ENCODE measurements around the gene ALPP.
"Not testable (repeated sequence)": the region's sequence is repeated elsewhere in the genome, so short reads cannot be mapped to it uniquely, and the experiment has no call there.

Gene ALPP

DNA sequence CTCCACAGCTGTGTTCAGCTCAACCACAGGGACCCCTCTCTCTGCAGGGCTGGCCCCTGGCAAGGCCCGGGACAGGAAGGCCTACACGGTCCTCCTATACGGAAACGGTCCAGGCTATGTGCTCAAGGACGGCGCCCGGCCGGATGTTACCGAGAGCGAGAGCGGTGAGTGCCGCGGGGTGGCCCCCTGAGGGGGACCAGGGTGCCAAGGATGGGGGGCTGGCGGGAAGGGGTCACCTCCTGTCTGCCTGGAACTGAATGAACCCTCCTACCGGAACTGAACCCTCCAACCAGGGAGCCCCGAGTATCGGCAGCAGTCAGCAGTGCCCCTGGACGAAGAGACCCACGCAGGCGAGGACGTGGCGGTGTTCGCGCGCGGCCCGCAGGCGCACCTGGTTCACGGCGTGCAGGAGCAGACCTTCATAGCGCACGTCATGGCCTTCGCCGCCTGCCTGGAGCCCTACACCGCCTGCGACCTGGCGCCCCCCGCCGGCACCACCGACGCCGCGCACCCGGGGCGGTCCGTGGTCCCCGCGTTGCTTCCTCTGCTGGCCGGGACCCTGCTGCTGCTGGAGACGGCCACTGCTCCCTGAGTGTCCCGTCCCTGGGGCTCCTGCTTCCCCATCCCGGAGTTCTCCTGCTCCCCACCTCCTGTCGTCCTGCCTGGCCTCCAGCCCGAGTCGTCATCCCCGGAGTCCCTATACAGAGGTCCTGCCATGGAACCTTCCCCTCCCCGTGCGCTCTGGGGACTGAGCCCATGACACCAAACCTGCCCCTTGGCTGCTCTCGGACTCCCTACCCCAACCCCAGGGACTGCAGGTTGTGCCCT lies 2.9 kb downstream of the ALPP start:
- DNase-seq (ENCODE audit: low read depth): not testable (repeated sequence)

DNA sequence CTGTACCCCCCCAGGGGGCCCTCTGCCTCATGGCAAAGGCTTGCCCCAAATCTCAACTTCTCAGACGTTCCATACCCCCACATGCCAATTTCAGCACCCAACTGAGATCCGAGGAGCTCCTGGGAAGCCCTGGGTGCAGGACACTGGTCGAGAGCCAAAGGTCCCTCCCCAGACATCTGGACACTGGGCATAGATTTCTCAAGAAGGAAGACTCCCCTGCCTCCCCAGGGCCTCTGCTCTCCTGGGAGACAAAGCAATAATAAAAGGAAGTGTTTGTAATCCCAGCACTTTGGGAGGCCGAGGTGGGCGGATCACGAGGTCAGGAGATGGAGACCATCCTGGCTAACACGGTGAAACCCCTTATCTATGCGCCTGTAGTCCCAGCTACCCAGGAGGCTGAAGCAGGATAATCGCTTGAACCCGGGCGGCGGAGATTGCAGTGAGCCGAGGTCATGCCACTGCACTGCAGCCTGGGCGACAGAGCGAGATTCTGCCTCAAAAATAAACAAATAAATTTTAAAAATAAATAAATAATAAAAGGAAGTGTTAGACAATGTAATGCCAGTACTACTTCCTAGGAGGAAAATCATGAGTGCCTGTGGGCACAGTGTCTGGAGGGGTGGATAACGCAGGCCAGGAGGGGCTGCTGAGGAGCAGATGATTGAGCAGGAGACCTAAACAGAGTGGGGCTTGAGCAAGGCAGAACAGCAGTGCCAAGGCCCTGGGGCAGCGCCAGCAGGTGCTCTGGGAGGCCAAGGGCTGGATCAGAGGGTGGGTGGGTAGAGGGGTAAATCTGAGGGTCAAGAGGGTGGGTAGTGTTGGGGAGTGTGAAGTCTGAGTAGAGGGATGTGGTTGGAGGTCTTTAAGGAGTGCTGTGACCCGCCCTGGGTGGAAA lies 4.0 kb downstream of the ALPP start:
- no peak for DNase-seq (ENCODE audit: low read depth)

DNA sequence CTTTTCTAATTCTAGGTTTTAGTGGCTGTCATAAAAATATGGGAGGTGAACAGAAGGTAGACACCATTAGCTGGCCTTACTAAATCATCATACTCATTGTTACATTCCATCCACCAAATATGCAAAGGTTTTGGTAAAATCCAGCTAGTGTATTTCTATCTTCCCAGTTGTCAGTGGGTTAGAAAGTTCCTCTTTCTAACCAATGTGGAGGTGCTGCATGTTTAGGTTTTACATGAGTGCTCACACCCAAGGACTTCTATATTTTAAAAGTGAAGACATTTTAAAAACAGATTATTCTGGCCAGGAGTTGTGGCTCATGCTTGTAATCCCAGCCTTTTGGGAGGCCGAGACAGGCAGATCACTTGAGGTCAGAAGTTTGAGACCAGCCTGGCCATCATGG lies 5.9 kb downstream of the ALPP start:
- DNase-seq (ENCODE audit: low read depth): no peak

DNA sequence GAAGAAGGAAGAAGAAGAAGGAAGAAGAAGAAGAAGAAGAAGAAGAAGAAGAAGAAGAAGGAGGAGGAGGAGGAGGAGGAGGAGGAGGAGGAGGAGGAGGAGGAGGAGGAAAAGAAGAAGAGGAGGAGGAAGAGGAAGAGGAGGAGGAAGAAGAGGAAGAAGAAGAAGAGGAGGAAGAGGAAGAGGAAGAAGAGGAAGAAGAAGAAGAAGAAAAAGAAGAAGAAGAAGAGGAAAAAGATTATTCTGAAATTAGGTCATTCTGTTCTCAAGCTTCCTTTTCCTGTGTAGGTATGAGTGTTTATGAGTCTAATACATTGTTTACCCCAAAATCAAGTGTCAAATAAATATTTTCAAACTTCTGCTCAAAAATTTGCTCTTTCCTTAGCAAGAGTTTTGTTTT lies 6.5 kb downstream of the ALPP start:
- DNase-seq (ENCODE audit: low read depth): not testable (repeated sequence)

DNA sequence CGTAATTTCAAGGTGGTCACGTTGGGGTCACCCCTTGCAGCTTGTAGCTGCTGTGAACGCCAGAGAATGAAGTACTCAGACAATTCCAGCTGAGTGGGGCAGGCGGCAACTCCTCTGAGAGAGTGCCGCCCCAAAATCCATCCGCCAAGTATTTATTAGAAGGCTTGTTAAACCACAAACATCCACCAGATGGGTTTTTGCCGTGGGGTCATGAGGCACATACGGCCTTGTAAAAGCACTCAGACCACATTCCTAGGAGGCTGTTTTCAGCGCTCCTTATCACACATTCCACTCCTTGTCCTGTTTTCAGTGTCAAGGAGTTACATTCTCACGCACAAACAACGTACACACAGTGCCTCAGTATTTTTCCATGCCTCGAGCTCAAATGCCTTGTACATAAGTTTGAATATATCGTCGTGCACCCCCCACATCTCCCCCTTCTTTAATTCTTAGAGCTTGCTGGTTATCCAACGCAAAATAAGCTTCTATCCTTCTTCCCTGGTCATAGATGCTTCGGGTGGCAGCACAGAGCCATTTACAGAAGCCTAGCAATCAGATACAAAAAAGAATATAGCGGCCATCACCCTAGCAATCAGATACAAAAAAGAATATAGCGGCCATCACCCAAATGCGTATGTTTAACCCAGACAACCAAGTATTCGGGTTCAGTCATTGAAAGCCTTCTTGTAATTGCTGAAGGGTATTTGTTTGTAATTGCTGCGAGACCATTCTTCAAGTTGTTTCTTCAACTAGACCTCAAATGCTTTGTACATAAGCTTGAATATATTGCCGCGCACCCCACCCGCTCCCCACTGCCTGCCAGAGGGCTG lies 7.3 kb downstream of the ALPP start:
- no peak for DNase-seq (ENCODE audit: low read depth)

GRCh38 chr2:232386490-232386739 lies 7.9 kb downstream of the ALPP start:
- no peak for DNase-seq (ENCODE audit: low read depth)

- DNase-seq (ENCODE audit: low read depth): no peak
These were observed 8.3 kb downstream of the ALPP start for GRCh38 chr2:232386740-232387450.

- DNase-seq (ENCODE audit: low read depth): no peak
These were observed 9.1 kb downstream of the ALPP start for GRCh38 chr2:232387451-232388171.

- no peak for DNase-seq (ENCODE audit: low read depth)
These were observed 9.9 kb downstream of the ALPP start for GRCh38 chr2:232388324-232388891.

GRCh38 chr2:232389327-232389726 lies 10.8 kb downstream of the ALPP start:
- no peak for DNase-seq (ENCODE audit: low read depth)

DNA sequence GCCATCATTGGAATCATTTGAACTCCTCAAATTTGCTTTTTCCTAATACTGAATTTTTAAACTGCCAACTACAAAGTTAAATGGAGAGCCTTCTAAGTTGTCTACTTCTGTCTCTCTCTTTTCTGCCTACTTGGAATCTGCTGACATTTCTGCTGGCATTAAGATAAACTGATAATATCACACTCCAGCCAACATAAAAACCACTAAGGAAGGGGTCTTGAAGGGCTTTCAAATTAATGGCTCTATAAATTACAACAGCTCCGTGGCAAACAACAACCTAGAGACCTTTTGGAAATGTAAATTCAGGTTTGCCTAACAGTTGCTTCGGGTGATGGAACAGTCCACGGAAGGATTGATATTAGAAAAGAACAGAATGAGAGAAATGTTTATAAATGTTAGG lies 12.1 kb downstream of the ALPP start:
- DNase-seq (ENCODE audit: low read depth): no peak

DNA sequence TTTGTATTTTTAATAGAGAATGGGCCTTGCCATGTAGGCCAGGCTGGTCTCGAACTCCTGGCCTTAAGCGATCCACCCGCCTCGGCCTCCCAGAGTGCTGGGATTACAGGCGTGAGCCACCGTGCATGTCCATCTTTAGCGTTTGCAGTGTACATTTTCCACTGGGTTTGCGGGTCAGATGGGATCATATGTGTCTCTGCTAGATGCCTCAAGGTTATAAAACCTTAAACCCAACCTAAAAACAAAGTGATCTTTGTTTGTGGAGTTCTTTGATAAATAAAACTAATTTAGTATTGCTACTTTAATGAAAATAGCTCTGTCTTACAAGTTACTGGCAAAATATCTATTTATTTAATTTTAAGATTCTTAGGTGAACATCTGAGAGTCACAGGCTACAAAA lies 15.0 kb downstream of the ALPP start:
- DNase-seq (ENCODE audit: low read depth): no peak

GRCh38 chr2:232394431-232394830 lies 15.9 kb downstream of the ALPP start:
- not testable (repeated sequence) for DNase-seq (ENCODE audit: low read depth)

- no peak for DNase-seq (ENCODE audit: low read depth)
These were observed 17.0 kb downstream of the ALPP start for GRCh38 chr2:232395586-232395985.

DNA sequence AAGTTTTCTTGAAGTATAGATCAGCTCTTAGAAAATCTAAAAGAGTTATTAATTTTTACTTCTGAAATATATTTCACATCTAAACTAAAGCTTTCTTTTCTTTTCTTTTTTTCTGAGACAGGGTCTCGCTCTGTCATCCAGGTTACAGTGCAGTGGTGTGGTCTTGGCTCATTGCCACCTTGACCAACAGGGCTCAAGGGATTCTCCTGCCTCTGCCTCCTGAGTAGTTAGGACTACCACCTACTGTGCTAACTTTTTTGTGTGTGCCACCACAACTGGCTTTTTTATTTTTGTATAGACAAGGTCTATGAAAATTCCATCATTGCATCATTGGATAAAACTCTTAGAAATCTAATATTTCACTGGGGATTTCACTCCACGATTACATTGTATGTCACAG lies 18.1 kb downstream of the ALPP start:
- DNase-seq (ENCODE audit: low read depth): no peak

GRCh38 chr2:232398293-232399034 lies 19.9 kb downstream of the ALPP start:
- no peak for DNase-seq (ENCODE audit: low read depth)

- DNase-seq (ENCODE audit: low read depth): no peak
These were observed 21.9 kb downstream of the ALPP start for GRCh38 chr2:232400256-232401015.

- DNase-seq (ENCODE audit: low read depth): no peak
These were observed 24.0 kb downstream of the ALPP start for GRCh38 chr2:232402518-232402917.

GRCh38 chr2:232405943-232406510 lies 27.5 kb downstream of the ALPP start:
- no peak for DNase-seq (ENCODE audit: low read depth)

Data from stromal cell of bone marrow (primary cell).